Vagina (tissue), 2 donors: Measurements from ENCODE around the gene ATP6V0D1.

Experiments
- POLR2A ChIP-seq, 2 donors: fragments of 450-650 bp; IDR thresholded peaks; one replicate each; pipeline ENCODE4 v1.6.1; 2017; ENCODE audit warnings: antibody characterized with exemption in 2 of 2, mild to moderate bottlenecking in 2 of 2, moderate library complexity in 2 of 2
- POLR2AphosphoS5 ChIP-seq, 2 donors: sonication (generic); formaldehyde crosslinking; IDR thresholded peaks; one replicate each; pipeline ENCODE4 v1.9.0; 2017; ENCODE audit warnings: antibody characterized with exemption in 2 of 2, mild to moderate bottlenecking in 2 of 2, low read depth in 1 of 2; ENCODE audit not compliant: insufficient read depth in 1 of 2
- TF ChIP-seq, protein P1 (sequence below), 3 experiments: fragments of 450-650 bp in 2 of 3; fragments of 200-600 bp in 1 of 3; sonication (generic) in 1 of 3; IDR thresholded peaks; one replicate each; pipeline ENCODE4 v1.5.1; 2017 to 2019; ENCODE audit warnings: antibody characterized with exemption in 3 of 3, mild to moderate bottlenecking in 2 of 3, moderate library complexity in 2 of 3

GRCh38 chr16:67460168-67460567 lies 20.8 kb downstream of the ATP6V0D1 start:
- TF ChIP-seq, protein P1, sequence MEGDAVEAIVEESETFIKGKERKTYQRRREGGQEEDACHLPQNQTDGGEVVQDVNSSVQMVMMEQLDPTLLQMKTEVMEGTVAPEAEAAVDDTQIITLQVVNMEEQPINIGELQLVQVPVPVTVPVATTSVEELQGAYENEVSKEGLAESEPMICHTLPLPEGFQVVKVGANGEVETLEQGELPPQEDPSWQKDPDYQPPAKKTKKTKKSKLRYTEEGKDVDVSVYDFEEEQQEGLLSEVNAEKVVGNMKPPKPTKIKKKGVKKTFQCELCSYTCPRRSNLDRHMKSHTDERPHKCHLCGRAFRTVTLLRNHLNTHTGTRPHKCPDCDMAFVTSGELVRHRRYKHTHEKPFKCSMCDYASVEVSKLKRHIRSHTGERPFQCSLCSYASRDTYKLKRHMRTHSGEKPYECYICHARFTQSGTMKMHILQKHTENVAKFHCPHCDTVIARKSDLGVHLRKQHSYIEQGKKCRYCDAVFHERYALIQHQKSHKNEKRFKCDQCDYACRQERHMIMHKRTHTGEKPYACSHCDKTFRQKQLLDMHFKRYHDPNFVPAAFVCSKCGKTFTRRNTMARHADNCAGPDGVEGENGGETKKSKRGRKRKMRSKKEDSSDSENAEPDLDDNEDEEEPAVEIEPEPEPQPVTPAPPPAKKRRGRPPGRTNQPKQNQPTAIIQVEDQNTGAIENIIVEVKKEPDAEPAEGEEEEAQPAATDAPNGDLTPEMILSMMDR (IDR thresholded peaks at IDR 0.05), result no peak
- TF ChIP-seq POLR2AphosphoS5 (IDR thresholded peaks at IDR 0.05; ENCODE audit: insufficient read depth in 1 of 2, low read depth in 1 of 2) (no peak), POLR2A (IDR thresholded peaks at IDR 0.05) (no peak)
